HG02642 (cell line): ENCODE data around the gene RASIP1.
A peak's percentile ranks its signal among the peaks of the same experiment; 100 is the strongest.

Experiments
- ATAC-seq: cut with Tn5 transposase; IDR thresholded peaks from one replicate; pipeline ENCODE4 v1.9.1; 2021; ENCODE audit warnings: mild to moderate bottlenecking; ENCODE audit not compliant: unreplicated experiment, poor library complexity

The RASIP1 gene

DNA sequence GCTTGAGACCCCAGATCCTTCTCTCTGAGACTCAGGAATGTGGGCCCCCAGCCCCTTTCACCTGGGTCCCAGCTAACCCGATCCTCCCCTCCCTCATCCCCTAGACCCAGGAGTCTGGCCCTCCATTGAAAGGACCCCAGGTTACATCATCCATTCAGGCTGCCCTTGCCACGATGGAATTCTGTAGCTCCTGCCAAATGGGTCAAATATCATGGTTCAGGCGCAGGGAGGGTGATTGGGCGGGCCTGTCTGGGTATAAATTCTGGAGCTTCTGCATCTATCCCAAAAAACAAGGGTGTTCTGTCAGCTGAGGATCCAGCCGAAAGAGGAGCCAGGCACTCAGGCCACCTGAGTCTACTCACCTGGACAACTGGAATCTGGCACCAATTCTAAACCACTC, 15.4 kb upstream of the RASIP1 start:
- no peak for ATAC-seq

DNA sequence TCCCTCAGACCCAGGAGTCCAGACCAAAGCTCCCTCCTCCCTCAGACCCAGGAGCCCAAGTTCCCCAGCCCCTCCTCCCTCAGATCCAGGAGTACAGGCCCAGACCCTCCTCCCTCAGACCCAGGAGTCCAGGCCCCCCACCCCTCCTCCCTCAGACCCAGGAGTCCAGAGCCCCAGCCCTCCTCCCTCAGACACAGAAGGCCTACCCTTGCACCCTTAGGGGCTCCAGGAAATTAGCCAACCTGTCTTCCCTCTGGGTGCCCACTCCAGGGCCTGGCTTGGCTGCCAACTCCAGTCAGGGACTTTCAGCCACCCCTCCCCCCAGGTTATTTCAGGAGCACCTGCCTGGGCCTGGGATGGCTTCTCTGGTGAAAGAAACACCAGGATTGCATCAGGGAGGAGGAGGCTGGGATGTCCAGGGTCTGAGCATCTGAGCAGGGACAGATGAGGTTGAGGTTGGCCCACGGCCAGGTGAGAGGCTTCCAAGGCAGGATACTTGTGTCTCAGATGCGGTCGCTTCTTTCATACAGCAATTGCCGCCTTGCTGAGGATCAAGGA, 14.8 kb upstream of the RASIP1 start, which contains the start of gene FGF21:
FGF21 (plus strand) TSS at position 441 of the 558 bp plus-strand sequence. CDS start 713 bp downstream, outside the sequence.
- no peak for ATAC-seq

DNA sequence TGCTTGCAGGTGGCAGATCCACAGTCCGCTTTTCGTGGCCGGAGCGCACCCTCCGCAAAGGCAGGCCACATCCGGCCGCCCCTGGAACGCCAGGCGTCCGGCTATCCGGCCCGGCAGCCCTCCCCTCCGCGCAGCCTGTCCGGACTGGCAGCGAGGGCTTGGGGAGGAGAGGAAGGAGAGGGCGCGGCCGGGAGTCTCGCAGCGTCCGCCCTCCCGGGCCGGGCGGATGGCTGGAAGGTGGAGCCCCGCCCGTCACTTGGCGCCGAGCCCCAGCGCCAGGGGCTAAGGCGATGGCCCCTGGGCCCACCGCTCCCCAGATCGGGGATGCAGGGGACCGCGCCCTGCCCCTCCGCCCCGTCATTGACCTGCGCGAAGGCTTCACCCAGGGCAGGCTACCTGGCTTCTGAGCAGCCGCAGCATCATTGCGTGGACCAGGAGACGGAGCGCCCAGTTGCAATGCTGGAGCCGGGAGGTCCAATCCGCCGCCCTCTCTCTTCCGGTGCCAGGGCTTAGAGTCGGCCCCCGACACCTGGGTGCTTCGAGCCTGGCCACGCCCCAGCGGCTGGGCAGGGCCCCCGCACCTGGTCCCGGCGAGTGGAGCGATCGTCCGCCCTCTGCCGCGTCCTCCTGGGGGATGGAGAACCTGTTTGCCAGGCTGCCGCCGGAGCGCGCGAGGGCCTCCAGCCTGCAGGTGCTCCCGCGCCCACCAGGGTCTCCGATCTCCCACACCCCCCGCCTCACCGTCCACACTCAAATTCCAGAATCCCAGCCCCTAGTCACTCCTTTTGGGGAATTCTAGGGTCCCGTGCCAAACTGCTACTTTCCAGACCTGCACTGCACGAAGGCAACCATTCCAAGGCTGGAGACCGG, 12.3 kb upstream of the RASIP1 start, which contains the start of gene FUT1:
FUT1 (minus strand) TSS at position 146 of the 870 bp plus-strand sequence. CDS start 1,360 bp downstream, outside the sequence.
- ATAC-seq: no peak

DNA sequence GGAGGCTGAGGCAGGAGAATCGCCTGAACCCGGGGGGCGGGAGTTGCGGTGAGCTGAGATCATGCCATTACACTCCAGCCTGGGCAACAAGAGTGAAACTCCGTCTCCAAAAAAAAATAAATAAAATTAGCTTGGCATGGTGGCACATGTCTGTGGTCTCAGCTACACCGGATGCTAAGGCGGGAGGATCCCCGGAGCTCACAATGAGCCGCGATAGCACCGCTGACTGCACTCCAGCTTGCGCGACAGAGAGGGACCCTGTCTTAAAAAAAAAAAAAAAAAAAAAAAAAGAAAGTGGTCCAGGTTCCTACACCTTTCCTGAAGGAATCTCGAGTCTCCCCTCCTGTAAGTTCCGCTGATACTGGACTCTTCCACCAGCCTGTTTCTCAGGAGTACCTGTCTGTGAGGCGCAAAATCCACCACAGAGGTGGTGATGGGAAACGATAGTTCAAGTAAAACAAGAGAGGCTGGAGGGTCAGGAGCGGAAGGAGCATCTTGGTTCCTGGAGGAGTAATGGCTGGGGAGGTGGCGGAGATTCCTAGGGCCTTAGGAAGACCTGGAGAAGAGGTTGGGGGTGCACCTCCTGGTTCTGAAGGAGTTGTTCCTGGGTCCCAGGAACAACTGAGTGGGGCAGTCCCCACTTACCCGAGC, 11.6 kb upstream of the RASIP1 start:
- ATAC-seq: no peak

DNA sequence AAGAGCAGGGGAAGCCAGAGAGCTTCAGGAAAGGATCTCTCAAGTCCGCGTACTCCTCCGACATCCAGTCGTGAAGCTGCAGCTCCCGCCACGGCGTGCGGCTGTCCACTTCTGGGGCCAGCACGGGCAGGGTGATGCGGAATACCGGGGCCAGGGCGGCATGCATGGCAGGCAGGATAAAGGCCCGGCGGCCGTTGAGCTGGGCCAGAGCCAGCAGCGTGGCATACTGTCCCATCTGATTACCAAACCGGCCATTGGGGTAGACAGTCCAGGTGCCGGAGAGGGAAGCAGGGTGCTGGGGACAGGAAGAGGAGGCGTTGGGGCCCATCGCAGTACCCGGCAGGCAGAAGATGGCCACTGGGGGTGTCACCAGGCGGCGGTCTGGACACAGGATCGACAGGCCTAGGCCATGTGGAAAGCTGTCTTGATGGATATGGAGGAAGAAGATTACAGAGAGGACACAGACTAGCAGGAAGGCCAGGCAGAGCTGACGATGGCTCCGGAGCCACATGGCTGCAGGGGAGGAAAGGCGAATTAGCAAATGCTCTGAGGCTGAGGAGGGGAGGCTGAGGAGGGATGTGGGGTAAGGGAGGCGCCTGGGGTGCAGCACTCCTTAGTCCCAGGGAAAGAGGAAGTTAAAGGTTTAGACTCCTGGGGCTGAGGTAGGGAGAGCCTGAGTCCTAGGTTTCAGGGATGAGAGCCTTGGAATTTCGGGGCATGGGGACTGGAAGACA, 10.5 kb upstream of the RASIP1 start:
- no peak for ATAC-seq

DNA sequence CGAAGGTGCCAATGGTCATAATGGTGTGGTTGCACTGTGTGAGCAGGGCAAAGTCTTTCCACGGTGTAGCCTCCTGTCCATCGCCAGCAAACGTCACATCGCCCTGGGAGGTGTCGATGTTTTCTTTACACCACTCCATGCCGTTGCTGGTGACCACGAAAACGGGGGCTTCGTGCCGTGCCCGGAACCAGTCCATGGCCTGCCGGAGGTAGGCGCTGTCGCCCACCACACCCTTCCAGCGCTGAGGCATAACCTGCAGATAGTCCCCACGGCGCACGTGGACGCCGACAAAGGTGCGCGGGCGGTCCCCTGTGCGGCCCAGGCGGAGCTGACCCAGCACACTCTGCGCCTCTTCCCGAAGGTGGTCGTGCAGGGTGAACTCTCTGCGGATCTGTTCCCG, 9.9 kb upstream of the RASIP1 start:
- ATAC-seq: no peak

DNA sequence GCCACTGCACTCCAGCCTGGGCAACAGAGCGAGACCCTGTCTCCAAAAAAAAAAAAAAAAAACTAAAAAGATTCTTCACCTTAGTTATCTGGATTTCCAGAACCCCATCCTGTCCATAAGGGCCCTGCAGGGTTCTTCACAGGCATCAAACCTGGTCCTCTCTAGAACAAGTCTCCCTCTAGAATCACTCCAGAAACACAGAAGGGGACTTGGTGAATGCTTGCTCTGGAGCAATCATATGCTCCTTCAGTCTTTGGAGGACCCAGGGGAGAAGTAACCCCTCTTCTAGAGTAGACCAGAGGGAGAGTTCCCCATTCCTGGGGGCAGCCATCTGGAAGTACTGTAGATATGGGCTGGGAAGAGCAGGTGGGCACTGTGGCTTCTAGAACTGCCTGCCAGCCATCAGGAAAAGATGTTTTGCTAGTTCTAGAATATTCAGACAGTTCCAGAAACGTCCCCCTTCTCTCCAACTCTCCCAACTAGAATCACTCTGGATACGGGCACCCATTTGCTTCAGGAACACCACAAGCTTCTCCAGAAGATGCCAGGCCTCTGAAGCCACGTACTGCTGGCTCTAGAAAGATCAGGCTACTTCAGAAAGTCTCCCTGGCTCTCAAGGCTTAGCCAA, 9.3 kb upstream of the RASIP1 start:
- ATAC-seq: no peak

DNA sequence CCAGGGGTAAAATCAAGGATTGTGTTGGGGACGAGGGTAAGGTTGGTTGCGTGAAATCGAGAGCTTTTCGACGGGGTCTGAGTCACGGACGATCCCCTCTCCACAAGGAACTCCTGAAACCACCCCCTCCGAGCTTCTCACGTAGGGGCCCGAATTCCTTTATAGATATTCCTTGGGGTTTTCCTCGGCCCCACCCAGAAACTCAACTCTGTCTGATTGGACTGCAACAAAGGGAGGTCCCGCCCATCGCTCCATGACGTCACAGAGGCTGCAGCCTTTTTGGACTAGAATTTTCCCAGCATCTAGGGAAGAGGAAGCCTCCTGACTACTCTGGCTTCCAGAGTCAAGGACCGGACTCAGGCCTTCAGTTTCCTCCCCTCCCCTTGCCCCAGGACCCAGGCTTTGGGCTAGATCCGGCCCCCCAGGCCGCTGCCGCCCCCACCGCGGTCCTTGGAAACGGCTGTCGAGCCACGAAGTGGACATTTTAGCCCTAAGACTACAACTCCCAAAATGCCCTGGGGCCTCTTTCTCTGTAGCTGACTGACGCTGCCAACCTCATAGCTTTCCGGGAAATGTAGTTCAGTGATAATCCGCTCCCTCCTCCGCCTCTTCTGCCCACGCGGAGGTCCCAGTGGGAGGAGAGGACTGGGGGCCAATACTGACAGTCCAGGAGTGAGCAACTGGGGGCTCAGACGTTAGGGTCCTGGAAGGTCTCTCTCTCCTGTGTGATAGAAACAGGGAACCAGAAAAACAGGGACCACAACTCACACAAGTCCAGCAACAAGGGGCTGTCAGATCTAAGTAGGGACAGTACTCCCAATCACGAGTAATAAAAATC, 6.5 kb upstream of the RASIP1 start, which contains the start of gene IZUMO1:
IZUMO1 (minus strand) TSS at position 172 of the 838 bp plus-strand sequence. CDS start 1,050 bp downstream, outside the sequence.
- no peak for ATAC-seq

DNA sequence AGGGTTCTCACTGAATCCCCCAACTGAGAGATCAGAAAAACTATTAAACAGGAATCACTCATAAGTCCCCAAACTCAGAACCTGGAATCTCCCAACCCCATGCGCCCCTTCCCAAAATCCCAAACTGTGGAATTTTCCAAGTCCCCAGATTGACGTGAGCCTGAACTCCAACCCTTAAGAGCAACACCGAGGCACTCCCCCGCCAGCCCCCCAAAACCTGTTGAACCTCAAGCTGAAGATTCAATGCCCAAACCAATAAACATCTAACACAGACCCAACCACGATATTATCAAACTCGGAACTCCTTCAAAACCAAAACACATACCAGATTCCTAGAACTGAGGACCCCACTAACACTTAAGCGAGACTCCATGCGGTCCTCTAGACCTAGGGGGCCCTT, 5.7 kb upstream of the RASIP1 start:
- no peak for ATAC-seq

DNA sequence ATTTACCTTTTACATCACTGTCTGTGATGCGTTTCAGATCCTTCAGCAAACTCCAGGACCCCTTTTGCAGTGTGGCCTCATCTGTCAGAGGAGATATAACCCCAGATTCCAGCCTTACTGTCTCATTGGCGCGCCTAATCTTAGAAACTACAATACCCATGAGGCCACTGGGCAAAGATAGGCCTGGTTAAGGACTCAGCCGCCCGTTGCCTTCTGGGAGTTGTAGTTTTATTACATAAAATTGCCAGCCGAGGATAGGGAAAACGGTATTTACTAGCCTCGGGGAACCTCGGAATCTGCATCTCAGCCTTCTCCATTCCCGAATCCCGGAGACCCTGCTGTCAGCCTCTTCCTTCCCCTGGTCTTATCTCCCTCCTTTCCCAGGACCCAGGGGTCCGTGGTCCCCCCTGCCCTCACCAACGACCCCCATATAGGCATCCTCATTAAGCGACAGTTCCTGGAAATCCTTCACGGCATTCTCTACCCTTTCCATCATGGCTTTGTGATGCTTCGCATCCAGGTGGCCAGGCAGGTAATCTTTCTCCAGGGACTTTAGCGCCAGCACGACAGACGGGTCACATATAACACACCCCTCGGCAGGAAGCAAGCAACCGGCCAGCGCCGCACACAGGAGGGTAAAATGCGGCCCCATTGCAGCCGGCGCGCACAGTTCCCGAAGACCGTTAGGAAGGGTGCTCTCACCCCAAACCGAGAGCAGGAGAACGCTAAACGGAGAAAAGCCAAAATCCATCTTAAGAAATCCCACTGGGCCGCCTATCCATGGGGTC, 5.0 kb upstream of the RASIP1 start:
- no peak for ATAC-seq

DNA sequence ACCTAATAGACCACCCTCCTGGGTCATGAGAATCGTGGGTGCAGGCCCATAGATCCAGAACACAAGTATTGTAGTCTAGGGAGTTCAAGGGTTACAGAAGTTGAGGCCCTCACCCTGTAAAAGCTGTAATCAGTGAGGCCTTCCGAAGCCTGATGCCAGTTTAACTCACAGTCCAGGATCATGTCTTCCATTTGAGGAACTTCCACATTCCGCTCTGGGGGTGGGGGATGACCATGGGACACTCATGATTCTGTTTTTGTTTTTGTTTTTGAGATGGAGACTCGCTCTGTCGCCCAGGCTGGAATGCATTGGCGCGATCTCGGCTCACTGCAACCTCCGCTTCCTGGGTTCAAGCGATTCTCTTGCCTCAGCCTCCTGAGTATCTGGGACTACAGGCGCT, 1.7 kb upstream of the RASIP1 start:
- ATAC-seq: no peak

DNA sequence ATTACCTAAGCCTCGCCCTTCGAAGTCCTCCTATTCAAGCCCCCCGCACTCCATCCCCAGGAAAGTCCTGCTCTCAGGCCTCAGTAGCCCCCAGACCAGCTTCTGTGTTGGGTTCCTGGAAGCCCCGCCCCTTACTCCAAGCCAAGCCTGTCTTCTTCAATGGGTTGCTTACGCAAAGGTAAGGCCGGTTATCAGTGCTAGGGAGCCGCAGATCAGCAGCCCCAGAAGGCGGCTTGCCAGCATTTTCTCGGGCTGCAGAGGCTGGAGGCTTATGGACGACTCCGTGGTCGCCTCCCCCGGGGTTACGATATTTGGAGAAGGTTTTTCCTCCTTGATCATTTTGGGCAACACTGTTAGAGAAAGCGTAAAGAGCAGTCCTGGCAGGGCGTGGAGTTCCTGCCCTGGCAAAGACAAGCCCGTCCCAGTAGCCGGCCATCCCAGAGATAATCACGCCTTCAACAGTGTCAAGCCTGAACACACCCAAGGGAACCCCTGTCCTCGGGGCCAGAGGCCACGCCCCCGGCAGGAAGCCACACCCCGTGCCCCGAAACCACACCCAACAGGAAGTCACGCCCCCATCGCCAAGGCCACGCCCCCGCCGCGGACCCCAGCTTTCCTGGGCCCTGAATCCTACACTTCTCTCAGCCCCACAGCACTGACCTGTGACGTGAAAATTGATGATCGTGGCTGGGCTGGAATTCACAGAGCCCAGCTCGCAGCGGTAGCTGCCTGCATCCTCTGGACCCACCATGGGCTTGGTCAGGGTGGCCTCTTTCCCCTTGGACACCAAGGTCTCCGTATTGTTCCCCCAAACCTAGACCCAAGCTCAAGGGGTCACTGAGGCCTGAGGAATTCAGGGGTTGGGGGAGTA, 954 bp upstream of the RASIP1 start:
- ATAC-seq: no peak

DNA sequence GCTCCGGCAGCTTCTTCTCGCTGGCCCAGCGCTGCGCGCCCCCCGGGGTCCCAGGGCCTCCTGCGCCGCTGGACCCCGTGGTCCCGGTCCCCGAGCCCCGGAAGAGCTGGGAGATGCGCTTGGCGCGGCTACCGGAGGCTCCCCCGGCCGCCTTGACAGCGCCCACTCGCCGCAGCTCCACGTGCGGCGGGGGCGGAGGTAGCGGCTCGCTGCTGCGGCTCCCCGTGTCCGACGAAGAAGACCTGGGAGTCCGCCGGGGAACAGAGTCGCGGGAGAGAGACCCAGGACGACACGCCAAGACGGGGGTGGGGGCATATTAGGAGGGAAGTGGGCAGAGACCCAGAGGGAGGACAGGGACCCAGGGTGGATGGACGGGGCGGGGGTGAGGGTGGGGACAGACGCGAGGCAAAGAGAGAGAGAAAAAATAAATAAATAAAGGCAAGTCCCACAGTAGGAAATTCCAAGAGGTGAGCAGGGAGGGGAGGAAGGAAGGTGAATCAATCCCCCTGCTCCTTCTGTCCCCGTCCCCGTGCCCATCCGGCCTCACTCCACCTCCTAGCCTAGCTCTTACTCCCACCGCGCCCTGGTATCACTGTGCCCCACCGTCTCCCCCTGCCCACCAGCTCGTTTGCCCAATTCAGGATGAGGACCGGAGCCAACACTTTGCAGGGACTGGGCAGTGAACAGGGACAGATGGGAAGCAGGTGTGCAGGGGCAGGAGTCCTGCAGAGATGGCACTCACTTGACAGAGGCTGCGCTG, 826 bp downstream of the RASIP1 start:
- ATAC-seq: no peak

DNA sequence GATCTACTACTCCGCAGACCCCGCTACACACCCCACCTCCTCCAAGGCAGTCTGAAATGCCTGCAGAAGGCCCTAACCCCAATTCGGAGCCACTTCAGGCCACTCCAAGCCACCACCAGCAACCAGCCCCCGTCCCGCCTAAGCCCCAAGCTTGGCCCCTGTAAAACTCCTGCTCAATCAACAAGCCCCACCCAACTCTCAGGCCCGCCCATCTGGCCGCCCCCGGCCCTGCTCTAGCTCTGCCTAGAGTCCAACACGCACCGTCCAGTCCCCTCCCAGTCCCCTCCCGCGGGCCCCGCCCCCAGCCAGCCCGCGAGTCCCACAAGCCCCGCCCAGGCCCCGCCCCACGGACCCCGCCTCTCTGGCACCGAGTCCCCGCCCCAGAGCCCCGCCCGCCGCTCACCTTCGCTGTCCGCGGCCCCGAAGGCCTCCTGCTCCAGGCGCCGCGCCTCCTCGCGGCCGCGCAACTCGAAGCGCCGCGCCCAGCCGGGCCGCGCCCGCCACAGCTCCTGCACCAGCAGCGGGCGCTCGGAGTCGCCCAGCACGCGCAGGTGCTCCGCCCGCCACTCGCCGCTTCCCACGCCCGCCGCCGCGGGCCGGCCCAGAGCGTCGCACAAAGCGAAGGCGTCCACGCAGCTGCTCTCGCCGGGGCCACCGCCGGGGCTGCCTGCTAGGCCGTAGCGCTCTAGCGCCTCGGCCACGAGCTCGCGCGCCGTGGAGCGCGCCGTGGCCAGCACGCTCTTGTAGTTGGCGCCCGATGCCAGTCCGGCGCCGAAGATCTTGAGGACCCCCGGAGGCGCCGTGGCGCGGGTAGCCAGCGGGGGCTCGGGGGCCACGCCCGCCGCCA, 1.6 kb downstream of the RASIP1 start:
- peak; percentile 76 for ATAC-seq

DNA sequence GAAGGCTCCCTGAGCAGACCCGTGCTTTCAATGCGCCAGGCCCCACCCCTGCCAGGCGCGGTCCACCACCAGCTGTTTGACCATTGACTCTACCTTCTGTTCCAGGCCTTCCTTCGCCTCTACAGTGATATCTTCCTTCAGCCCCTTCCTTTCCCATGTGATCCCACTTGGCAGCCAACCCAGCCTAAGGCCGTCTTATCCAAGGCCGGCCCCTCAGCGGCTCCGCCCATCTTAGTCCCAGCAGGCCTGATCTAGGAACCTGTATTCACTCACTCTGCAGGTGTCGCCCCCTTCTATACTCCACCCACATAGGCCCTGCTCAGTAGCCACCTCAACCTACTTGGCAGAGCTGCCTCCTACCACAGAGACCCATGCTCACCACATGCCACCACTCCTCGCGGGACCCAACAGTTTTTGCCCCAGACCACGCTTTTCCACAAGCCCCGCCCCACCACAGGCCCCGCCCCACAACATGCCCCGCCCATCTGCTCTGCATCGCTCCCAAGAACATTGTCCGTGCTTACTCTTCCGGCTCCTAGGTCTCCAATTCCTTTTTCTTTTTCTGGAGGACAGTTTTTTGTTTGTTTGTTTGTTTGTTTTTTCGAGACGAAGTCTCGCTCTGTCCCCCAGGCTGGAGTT, 2.9 kb downstream of the RASIP1 start:
- no peak for ATAC-seq
